Tibial nerve (tissue), 4 donors: ENCODE data around the gene KCNK1. TPM values are rescaled to one million over a fixed set of nuclear protein-coding genes. Genes with fewer than 3 reads are reported as not detected.

Experiments
- DNase-seq, 2 donors: peaks; one replicate each; pipeline ENCODE4 v3.0.0-alpha.2; 2019; ENCODE audit warnings: low spot score in 2 of 2
- H3K27ac ChIP-seq, 4 donors: fragments of 200-600 bp; sonication (generic) in 3 of 4; one replicate each; pipeline ENCODE4 v1.5.1; 2017 to 2019; ENCODE audit warnings: mild to moderate bottlenecking in 1 of 4
- H3K27me3 ChIP-seq, 2 donors: fragments of 200-600 bp; sonication (generic) in 1 of 2; one replicate each; pipeline versions ENCODE4 v1.5.1 to v1.6.0; 2017 to 2019
- H3K36me3 ChIP-seq, 3 donors: fragments of 200-600 bp; sonication (generic); one replicate each; pipeline ENCODE4 v1.5.1; 2018 to 2019
- H3K4me1 ChIP-seq, 4 donors: fragments of 200-600 bp; sonication (generic) in 3 of 4; one replicate each; pipeline ENCODE4 v1.5.1; 2017 to 2019
- H3K4me3 ChIP-seq, 4 donors: fragments of 200-600 bp; sonication (generic) in 3 of 4; one replicate each; pipeline ENCODE4 v1.5.1; 2017 to 2019; ENCODE audit warnings: mild to moderate bottlenecking in 1 of 4, moderate library complexity in 1 of 4
- H3K9me3 ChIP-seq, 4 donors: fragments of 200-600 bp; sonication (generic) in 3 of 4; one replicate each; pipeline ENCODE4 v1.5.1; 2017 to 2019
- CTCF ChIP-seq, 5 experiments: fragments of 200-600 bp in 3 of 5; fragments of 450-650 bp in 2 of 5; sonication (generic) in 3 of 5; IDR thresholded peaks; one replicate each; pipeline ENCODE4 v1.5.1; 2016 to 2019; ENCODE audit warnings: antibody characterized with exemption in 5 of 5, mild to moderate bottlenecking in 3 of 5, moderate library complexity in 2 of 5
- EP300 ChIP-seq, 2 donors: sonication (generic); formaldehyde crosslinking; IDR thresholded peaks; one replicate each; pipeline ENCODE4 v1.6.1; 2017; ENCODE audit warnings: antibody characterized with exemption in 2 of 2, mild to moderate bottlenecking in 1 of 2
- POLR2A ChIP-seq, 2 donors: fragments of 450-650 bp; IDR thresholded peaks; one replicate each; pipeline ENCODE4 v1.6.1; 2017; ENCODE audit warnings: antibody characterized with exemption in 2 of 2, mild to moderate bottlenecking in 2 of 2, moderate library complexity in 2 of 2
- WGBS, 2 donors: methylation state at CpG; one replicate each; pipeline ENCODE4 v1.1.5; 2018; 5-methylcytosine and 5-hydroxymethylcytosine counted together
- total RNA-seq, 4 donors: library from RNA; depleted of rRNA; stranded (reverse); fragments of >200 nt; gene quantifications; one replicate each; pipeline ENCODE4 v1.1.0, GENCODE V29; 2016

The KCNK1 gene
- total RNA-seq, 4 donors from 2014 or later = 3.7 to 6.5 (median 4.9) TPM

DNA sequence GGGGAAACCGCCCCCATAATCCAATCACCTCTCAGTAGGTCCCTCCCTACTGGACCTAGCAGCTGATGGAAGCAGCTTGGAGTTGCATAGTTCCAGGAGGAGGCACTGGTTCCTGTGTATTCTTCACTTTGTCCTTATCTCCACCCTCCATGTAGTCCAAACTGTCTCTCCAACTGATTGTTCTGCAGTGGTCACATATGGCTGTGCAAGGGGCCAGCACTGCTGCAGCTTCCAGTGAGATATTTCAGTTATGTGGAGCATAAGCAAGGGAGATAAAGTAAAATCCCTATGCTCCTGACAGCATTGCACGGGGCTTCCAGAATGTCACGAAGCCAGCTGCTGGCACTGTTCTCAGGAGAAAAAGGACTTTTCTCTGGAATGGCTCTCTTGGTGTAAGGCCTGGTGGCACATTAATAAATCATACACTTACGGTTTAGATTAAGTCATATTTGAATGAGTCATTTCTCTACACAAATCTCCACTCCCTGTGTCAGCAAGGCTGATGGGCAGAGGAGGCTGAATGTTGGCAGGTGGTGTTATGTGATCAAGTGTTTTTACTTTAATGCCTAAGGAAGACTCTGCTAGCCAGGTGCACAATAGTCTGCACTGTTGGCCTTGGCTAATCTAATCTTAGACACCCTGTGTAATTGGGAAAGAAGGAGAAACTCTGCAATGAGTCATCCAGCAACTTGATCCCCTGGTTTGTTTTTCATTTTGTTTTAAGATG is 93.4 kb downstream of the KCNK1 start:
- Histone ChIP-seq H3K36me3 (no peaks in the 10 kb centered on the region), H3K4me3 (no peak overlapping the region), H3K4me1 (peaks cover 0 to 7% (median 0%) of the 10 kb centered on the region in 4 donors), H3K9me3 (no peaks in the 10 kb centered on the region), H3K27me3 (no peaks in the 10 kb centered on the region), H3K27ac (peak overlapping the region in 1 of 4 donors; percentile 39)
- WGBS, 2 donors = 25 to 57% methylated on average over 4 of the region's 4 CpGs
- TF ChIP-seq EP300 (IDR thresholded peaks at IDR 0.05) = no peak
- no peak for TF ChIP-seq POLR2A (IDR thresholded peaks at IDR 0.05)
- TF ChIP-seq CTCF (IDR thresholded peaks at IDR 0.05) = no peak
- no peak for DNase-seq

- 34 to 39% methylated on average over 6 of the region's 6 CpGs for WGBS, 2 donors
- peak overlapping the region in 1 of 4 donors; percentile 39 for H3K27ac ChIP-seq
- TF ChIP-seq CTCF (IDR thresholded peaks at IDR 0.05) (no peak), EP300 (IDR thresholded peaks at IDR 0.05) (no peak), POLR2A (IDR thresholded peaks at IDR 0.05) (no peak)
Observed at GRCh38 chr1:233707880-233708815, 94.2 kb downstream of the KCNK1 start.

GRCh38 chr1:233710031-233710430 is 96.1 kb downstream of the KCNK1 start:
- Histone ChIP-seq H3K4me1 (peaks cover 0 to 7% (median 0%) of the 10 kb centered on the region in 4 donors), H3K36me3 (no peaks in the 10 kb centered on the region), H3K27ac (no peak overlapping the region), H3K9me3 (no peaks in the 10 kb centered on the region), H3K4me3 (no peak overlapping the region), H3K27me3 (no peaks in the 10 kb centered on the region)
- TF ChIP-seq EP300 (IDR thresholded peaks at IDR 0.05) = no peak
- no peak for TF ChIP-seq CTCF (IDR thresholded peaks at IDR 0.05)
- no peak for TF ChIP-seq POLR2A (IDR thresholded peaks at IDR 0.05)
- no peak for DNase-seq
- 89 to 94% methylated on average over 2 of the region's 2 CpGs for WGBS, 2 donors

More at GRCh38 chr1:233707880-233708815, 94.2 kb downstream of the KCNK1 start:
- Histone ChIP-seq H3K9me3 (no peaks in the 10 kb centered on the region), H3K27me3 (no peaks in the 10 kb centered on the region), H3K36me3 (no peaks in the 10 kb centered on the region), H3K4me1 (peaks cover 0 to 7% (median 0%) of the 10 kb centered on the region in 4 donors), H3K4me3 (no peak overlapping the region)
- no peak for DNase-seq

DNA sequence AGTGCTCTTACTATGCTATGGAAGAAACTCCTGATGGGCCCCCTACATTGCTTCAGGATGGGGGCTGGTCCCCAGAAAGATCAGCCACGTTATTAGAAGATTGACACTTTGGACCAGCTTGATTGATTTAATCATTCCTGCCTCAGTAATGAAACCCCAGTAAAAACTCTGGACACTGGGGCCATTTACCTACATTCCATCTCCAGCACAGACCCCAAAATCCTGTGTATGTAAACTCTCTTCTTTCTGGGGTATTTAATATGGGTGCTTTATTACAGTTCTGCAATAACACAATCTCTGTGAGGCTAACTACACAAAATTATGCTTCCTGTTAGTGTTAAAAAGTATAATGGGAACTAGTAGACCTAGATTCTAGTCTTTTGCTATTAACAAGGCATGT is 96.6 kb downstream of the KCNK1 start:
- DNase-seq = no peak
- TF ChIP-seq EP300 (IDR thresholded peaks at IDR 0.05) (no peak), CTCF (IDR thresholded peaks at IDR 0.05) (no peak), POLR2A (IDR thresholded peaks at IDR 0.05) (no peak)

More for the DNA sequence above, 96.6 kb downstream of the KCNK1 start:
- Histone ChIP-seq H3K4me3 (no peak overlapping the region), H3K9me3 (no peaks in the 10 kb centered on the region), H3K36me3 (no peaks in the 10 kb centered on the region), H3K27ac (no peak overlapping the region), H3K27me3 (no peaks in the 10 kb centered on the region), H3K4me1 (peaks cover 0 to 7% (median 0%) of the 10 kb centered on the region in 4 donors)
- 92 to 93% methylated on average over 1 of the region's 1 CpG for WGBS, 2 donors
